B cell (primary cell): Measurements from ENCODE around the gene LDHAL6B. TPM values are rescaled to one million over a fixed set of nuclear protein-coding genes. Genes with fewer than 3 reads are reported as not detected.
"Not testable (repeated sequence)": the region's sequence is repeated elsewhere in the genome, so short reads cannot be mapped to it uniquely, and the experiment has no call there.

ENCODE experiments used
- ATAC-seq: fragments of 200-7000 bp; cut with Tn5 transposase; one replicate; pipeline ENCODE4 v1.10.0; 2021; ENCODE audit warnings: low read depth, mild to moderate bottlenecking, moderate number of reproducible peaks, moderate library complexity
- CTCF ChIA-PET: fragments of 350-600 bp; sonication (Branson Sonifier 250); formaldehyde crosslinking; loops from one replicate; lab custom pipeline; 2021; ENCODE audit warnings: antibody characterized with exemption, inconsistent platforms; lab: Charles Lee
- POLR2A ChIA-PET: fragments of 350-600 bp; sonication (Branson Sonifier 250); formaldehyde crosslinking; loops from one replicate; lab custom pipeline; 2021; ENCODE audit warnings: antibody characterized with exemption; lab: Charles Lee
- DNase-seq: peaks from one replicate; pipeline ENCODE4 v3.0.0; 2013
- H2AFZ ChIP-seq: 2 replicates; pipeline ENCODE4 v1.6.1; 2012; ENCODE audit warnings: mild to moderate bottlenecking, low read depth, low read length; ENCODE audit not compliant: insufficient read depth, poor library complexity, severe bottlenecking
- H3K27ac ChIP-seq, 2 donors: 1 replicate in 1 of 2; 2 replicates in 1 of 2; pipeline ENCODE4 v1.5.1; 2012 to 2013; ENCODE audit warnings: low read length in 2 of 2, mild to moderate bottlenecking in 2 of 2, moderate library complexity in 1 of 2
- H3K27me3 ChIP-seq, 4 experiments: fragments of 200-600 bp in 1 of 4; sonication (generic) in 1 of 4; replicated peaks in 1 of 4; 1 replicate in 2 of 4; 2 replicates in 2 of 4; pipeline versions ENCODE4 v1.6.1 to v1.7.0; 2013 to 2016; ENCODE audit warnings: low read length in 3 of 4, mild to moderate bottlenecking in 2 of 4, mixed read lengths in 1 of 4, moderate library complexity in 1 of 4; ENCODE audit not compliant: insufficient read depth in 4 of 4, control insufficient read depth in 3 of 4; ENCODE audit errors: control extremely low read depth in 1 of 4
- H3K36me3 ChIP-seq, 2 experiments: replicated peaks in 1 of 2; 1 replicate in 1 of 2; 2 replicates in 1 of 2; pipeline versions ENCODE4 v1.6.1 to v1.7.1; 2013; ENCODE audit warnings: low read length in 1 of 2; ENCODE audit not compliant: insufficient read depth in 2 of 2, control insufficient read depth in 1 of 2; ENCODE audit errors: control extremely low read depth in 1 of 2, extremely low read depth in 1 of 2
- H3K4me1 ChIP-seq, 2 donors: fragments of 200-600 bp in 1 of 2; sonication (generic) in 1 of 2; 1 replicate in 1 of 2; 2 replicates in 1 of 2; pipeline versions ENCODE4 v1.5.1 to v1.6.1; 2013 to 2017; ENCODE audit warnings: low read length in 2 of 2; ENCODE audit not compliant: control insufficient read depth in 2 of 2, insufficient read depth in 2 of 2
- H3K4me2 ChIP-seq: replicated peaks from 2 replicates; pipeline ENCODE3; 2012; ENCODE audit warnings: mild to moderate bottlenecking, low read depth, low read length; ENCODE audit not compliant: poor library complexity, severe bottlenecking
- H3K4me3 ChIP-seq, 5 experiments: fragments of 200-600 bp in 1 of 5; sonication (generic) in 1 of 5; 1 replicate in 3 of 5; 2 replicates in 2 of 5; pipeline versions ENCODE4 v1.5.1 to v1.7.0; 2011 to 2016; ENCODE audit warnings: low read length in 4 of 5, mild to moderate bottlenecking in 4 of 5, low read depth in 2 of 5, control low read depth in 1 of 5, moderate library complexity in 1 of 5; ENCODE audit not compliant: insufficient read depth in 1 of 5; ENCODE audit errors: control extremely low read depth in 1 of 5, extremely low read depth in 1 of 5
- H3K79me2 ChIP-seq: fragments of 200-600 bp; sonication (generic); one replicate; pipeline ENCODE4 v1.6.0; 2016; ENCODE audit warnings: low read length; ENCODE audit not compliant: control insufficient read depth, insufficient read depth
- H3K9ac ChIP-seq: fragments of 200-600 bp; sonication (generic); 2 replicates; pipeline ENCODE4 v1.6.1; 2017; ENCODE audit warnings: mild to moderate bottlenecking, low read length, moderate library complexity
- H3K9me3 ChIP-seq, 3 donors: one replicate each; pipeline versions ENCODE4 v1.6.1 to v1.7.1; 2013; ENCODE audit warnings: low read length in 2 of 3; ENCODE audit not compliant: control insufficient read depth in 2 of 3, insufficient read depth in 1 of 3; ENCODE audit errors: control extremely low read depth in 1 of 3
- H4K20me1 ChIP-seq: 2 replicates; pipeline ENCODE4 v1.6.0; 2012; ENCODE audit warnings: mild to moderate bottlenecking, low read length; ENCODE audit not compliant: insufficient read depth, control insufficient read depth, poor library complexity, severe bottlenecking
- H3K27ac Mint-ChIP-seq: one replicate; pipeline ENCODE4 v1.8.0; 2021; ENCODE audit warnings: mixed read lengths
- H3K27me3 Mint-ChIP-seq: one replicate; pipeline ENCODE4 v1.8.0; 2021; ENCODE audit warnings: mixed read lengths
- H3K4me1 Mint-ChIP-seq: one replicate; pipeline ENCODE4 v1.8.0; 2021; ENCODE audit warnings: mixed read lengths
- H3K4me3 Mint-ChIP-seq: one replicate; pipeline ENCODE4 v1.8.0; 2021; ENCODE audit warnings: mixed read lengths
- H3K9me3 Mint-ChIP-seq: one replicate; pipeline ENCODE4 v1.8.0; 2022; ENCODE audit warnings: mixed read lengths; ENCODE audit not compliant: insufficient read depth
- EZH2 ChIP-seq: IDR thresholded peaks from 2 replicates; pipeline ENCODE4 v1.6.1; 2012; ENCODE audit warnings: borderline replicate concordance, low read depth, mild to moderate bottlenecking, moderate library complexity, low read length; ENCODE audit not compliant: insufficient read depth, poor library complexity, severe bottlenecking
- WGBS: methylation state at CpG from one replicate; pipeline ENCODE4 v1.1.5; 2013; ENCODE audit warnings: missing lambda C conversion rate; ENCODE audit not compliant: insufficient coverage; 5-methylcytosine and 5-hydroxymethylcytosine counted together
- intact Hi-C: fragments of 100-400 bp; cut with micrococcal nuclease; formaldehyde crosslinking; loops from one replicate; pipeline ENCODE4 v1.10.0; 2022
- polyA plus RNA-seq: library from polyadenylated mRNA; depleted of rRNA; stranded (reverse); fragments of >200 nt; gene quantifications from 2 replicates; pipeline ENCODE4 v1.2.3, GENCODE V29; 2012
- total RNA-seq, 2 donors: library from RNA; stranded (reverse); fragments of 120-200 nt in 1 of 2; gene quantifications; 1 replicate in 1 of 2; 2 replicates in 1 of 2; pipeline versions ENCODE4 v1.2.3 to v1.2.4, GENCODE V29; 2013 to 2022
- TF ChIP-seq, protein P1 (sequence below): fragments of 200-600 bp; IDR thresholded peaks from one replicate; pipeline ENCODE4 v1.8.0; 2022; ENCODE audit warnings: antibody characterized with exemption, mild to moderate bottlenecking

LDHAL6B gene
- total and polyA plus RNA-seq, 2 donors (not counting 1 experiment from before 2014, with no cell fraction given), result not detected

- Mint-ChIP-seq H3K27me3 (no peaks in the 10 kb centered on the region), H3K27ac (no peak overlapping the region), H3K4me1 (no peaks in the 10 kb centered on the region), H3K9me3 (no peaks in the 10 kb centered on the region), H3K4me3 (no peak overlapping the region)
- CTCF ChIA-PET, result no interaction called here
- Histone ChIP-seq H3K79me2 (peaks cover 3% of the 10 kb centered on the region), H3K9me3 (no peaks in the 10 kb centered on the region), H2AFZ (no peak overlapping the region), H3K27me3 (no peaks in the 10 kb centered on the region), H4K20me1 (no peaks in the 10 kb centered on the region), H3K36me3 (peaks cover 0 to 61% of the 10 kb centered on the region in 2 experiments), H3K4me3 (no peak overlapping the region), H3K4me1 (no peaks in the 10 kb centered on the region), H3K4me2 (no peak overlapping the region), H3K27ac (no peak overlapping the region), H3K9ac (no peak overlapping the region)
- intact Hi-C loops, result no loop called here
- ATAC-seq (no peak), DNase-seq (no peak)
- TF ChIP-seq, protein P1, sequence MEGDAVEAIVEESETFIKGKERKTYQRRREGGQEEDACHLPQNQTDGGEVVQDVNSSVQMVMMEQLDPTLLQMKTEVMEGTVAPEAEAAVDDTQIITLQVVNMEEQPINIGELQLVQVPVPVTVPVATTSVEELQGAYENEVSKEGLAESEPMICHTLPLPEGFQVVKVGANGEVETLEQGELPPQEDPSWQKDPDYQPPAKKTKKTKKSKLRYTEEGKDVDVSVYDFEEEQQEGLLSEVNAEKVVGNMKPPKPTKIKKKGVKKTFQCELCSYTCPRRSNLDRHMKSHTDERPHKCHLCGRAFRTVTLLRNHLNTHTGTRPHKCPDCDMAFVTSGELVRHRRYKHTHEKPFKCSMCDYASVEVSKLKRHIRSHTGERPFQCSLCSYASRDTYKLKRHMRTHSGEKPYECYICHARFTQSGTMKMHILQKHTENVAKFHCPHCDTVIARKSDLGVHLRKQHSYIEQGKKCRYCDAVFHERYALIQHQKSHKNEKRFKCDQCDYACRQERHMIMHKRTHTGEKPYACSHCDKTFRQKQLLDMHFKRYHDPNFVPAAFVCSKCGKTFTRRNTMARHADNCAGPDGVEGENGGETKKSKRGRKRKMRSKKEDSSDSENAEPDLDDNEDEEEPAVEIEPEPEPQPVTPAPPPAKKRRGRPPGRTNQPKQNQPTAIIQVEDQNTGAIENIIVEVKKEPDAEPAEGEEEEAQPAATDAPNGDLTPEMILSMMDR, result no peak
- TF ChIP-seq EZH2, result no peak
- WGBS, result 96% methylated on average over 9 of the region's 9 CpGs
- POLR2A ChIA-PET, result no interaction called here
Observed at GRCh38 chr15:59159210-59159609, 47.4 kb upstream of the LDHAL6B start.

GRCh38 chr15:59160880-59161593 lies 45.6 kb upstream of the LDHAL6B start:
- DNase-seq (peak; percentile 31), ATAC-seq (peak; percentile 41)
- H3K9me3 ChIP-seq, result no peaks in the 10 kb centered on the region
- H3K9ac ChIP-seq, result no peak overlapping the region
- peaks cover 0 to 5% of the 10 kb centered on the region in 2 donors for H3K4me1 ChIP-seq
- no peak overlapping the region for H2AFZ ChIP-seq
- no peak overlapping the region for H3K4me3 ChIP-seq
- peaks cover 0 to 64% of the 10 kb centered on the region in 2 experiments for H3K36me3 ChIP-seq
- intact Hi-C loops, result no loop called here
- ChIA-PET CTCF (interaction anchor here (0.9 to 2.2 kb wide), 5 partner anchors 13 to 1165 kb away, joined by 3 to 15 read pairs (median 5); no protein-coding TSS in a partner anchor), POLR2A (no interaction called here)
- no peaks in the 10 kb centered on the region for H4K20me1 ChIP-seq
- no peaks in the 10 kb centered on the region for H3K9me3 Mint-ChIP-seq
- H3K4me3 Mint-ChIP-seq, result no peak overlapping the region
- no peak overlapping the region for H3K27ac ChIP-seq
- H3K27ac Mint-ChIP-seq, result no peak overlapping the region
- WGBS, result 94% methylated on average over 22 of the region's 23 CpGs
- no peak overlapping the region for H3K4me2 ChIP-seq
- H3K27me3 Mint-ChIP-seq, result no peaks in the 10 kb centered on the region
- no peak for TF ChIP-seq EZH2
- TF ChIP-seq, protein P1, result peak; percentile 33
- no peaks in the 10 kb centered on the region for H3K27me3 ChIP-seq
- H3K79me2 ChIP-seq, result peaks cover 3% of the 10 kb centered on the region
- no peaks in the 10 kb centered on the region for H3K4me1 Mint-ChIP-seq

- H3K4me2 ChIP-seq, H3K79me2 ChIP-seq, H4K20me1 ChIP-seq, H3K4me3 ChIP-seq, H3K9me3 Mint-ChIP-seq, H2AFZ ChIP-seq, H3K4me1 ChIP-seq, H3K9me3 ChIP-seq, DNase-seq, H3K4me1 Mint-ChIP-seq, intact Hi-C loops, H3K9ac ChIP-seq, H3K27ac Mint-ChIP-seq, H3K27me3 ChIP-seq, H3K27ac ChIP-seq, H3K27me3 Mint-ChIP-seq, ATAC-seq, H3K4me3 Mint-ChIP-seq: not testable (repeated sequence)
- POLR2A ChIA-PET, result interaction anchor here (0.6 kb wide), 1 partner anchor 183 kb away, joined by 3 read pairs; no protein-coding TSS in a partner anchor
- peaks cover 0 to 70% of the 10 kb centered on the region in 2 experiments for H3K36me3 ChIP-seq
- WGBS, result 100% methylated on average over 2 of the region's 8 CpGs
- CTCF ChIA-PET, result interaction anchor here (0.8 to 2.2 kb wide), 6 partner anchors 12 to 1164 kb away, joined by 3 to 15 read pairs (median 4); no protein-coding TSS in a partner anchor
Observed at GRCh38 chr15:59162080-59162479, 44.6 kb upstream of the LDHAL6B start.
